OCI-LY3 (cell line): ENCODE measurements around the gene FNDC10.

Experiments used
- H2AFZ ChIP-seq: fragments of 200-600, 300-600 bp; shearing (Covaris generic); 2 replicates; pipeline ENCODE4 v1.6.0; 2014; ENCODE audit warnings: antibody characterized with exemption, low read depth, low read length
- H3K27ac ChIP-seq: fragments of 200-600, 300-600 bp; sonication (generic); 2 replicates; pipeline ENCODE4 v1.5.1; 2014; ENCODE audit warnings: mild to moderate bottlenecking, low read length, moderate library complexity, mixed read lengths
- H3K27me3 ChIP-seq: fragments of 200-600, 300-600 bp; sonication (generic); 2 replicates; pipeline ENCODE4 v1.6.1; 2014; ENCODE audit warnings: low read depth, low read length, mixed read lengths
- H3K36me3 ChIP-seq: fragments of 200-600, 300-600 bp; sonication (generic); replicated peaks from 2 replicates; pipeline ENCODE3; 2014; ENCODE audit warnings: low read depth, low read length, mixed read lengths
- H3K4me1 ChIP-seq: fragments of 300-600, 200-600 bp; sonication (generic); 2 replicates; pipeline ENCODE4 v1.6.1; 2014; ENCODE audit warnings: low read length, mixed read lengths
- H3K4me2 ChIP-seq: fragments of 200-600, 300-600 bp; sonication (generic); 2 replicates; pipeline ENCODE4 v1.6.1; 2014; ENCODE audit warnings: low read length, mixed read lengths
- H3K4me3 ChIP-seq: fragments of 300-600, 200-600 bp; sonication (generic); 2 replicates; pipeline ENCODE4 v1.5.1; 2014; ENCODE audit warnings: antibody characterized with exemption, mild to moderate bottlenecking, low read length, moderate library complexity
- H3K79me2 ChIP-seq: fragments of 300-600, 200-600 bp; shearing (Covaris generic); 2 replicates; pipeline ENCODE4 v1.6.1; 2014; ENCODE audit warnings: mild to moderate bottlenecking, low read length, mixed read lengths
- H3K9ac ChIP-seq: fragments of 300-600, 200-600 bp; shearing (Covaris generic); 2 replicates; pipeline ENCODE4 v1.6.0; 2014; ENCODE audit warnings: mild to moderate bottlenecking, low read length, moderate library complexity
- H3K9me3 ChIP-seq: fragments of 200-600, 300-600 bp; shearing (Covaris generic); 2 replicates; pipeline ENCODE4 v1.6.1; 2014; ENCODE audit warnings: low read length, mixed read lengths; ENCODE audit not compliant: insufficient read depth
- H4K20me1 ChIP-seq: fragments of 200-600, 300-600 bp; sonication (generic); 2 replicates; pipeline ENCODE4 v1.6.1; 2016; ENCODE audit warnings: low read length, mixed read lengths; ENCODE audit not compliant: insufficient read depth
- CTCF ChIP-seq: fragments of 200-600, 300-600 bp; sonication (generic); IDR thresholded peaks from 2 replicates; pipeline ENCODE4 v1.5.1; 2014; ENCODE audit warnings: antibody characterized with exemption, low read length, low read depth
- EZH2phosphoT487 ChIP-seq: fragments of 200-600 bp; shearing (Covaris generic); IDR thresholded peaks from 2 replicates; pipeline ENCODE4 v1.6.1; 2018; ENCODE audit warnings: antibody characterized with exemption, mixed run types, low read depth

The FNDC10 gene

GRCh38 chr1:1578371-1578940, 21.5 kb downstream of the FNDC10 start:
- TF ChIP-seq EZH2phosphoT487 (no peak), CTCF (no peak)
- Histone ChIP-seq H3K9me3 (no peaks in the 10 kb centered on the region), H3K4me3 (no peak overlapping the region), H4K20me1 (no peaks in the 10 kb centered on the region), H3K36me3 (no peaks in the 10 kb centered on the region), H2AFZ (no peak overlapping the region), H3K9ac (no peak overlapping the region), H3K27ac (no peak overlapping the region), H3K79me2 (peaks cover 19% of the 10 kb centered on the region), H3K4me1 (peaks cover 11% of the 10 kb centered on the region), H3K27me3 (no peaks in the 10 kb centered on the region), H3K4me2 (no peak overlapping the region)

DNA sequence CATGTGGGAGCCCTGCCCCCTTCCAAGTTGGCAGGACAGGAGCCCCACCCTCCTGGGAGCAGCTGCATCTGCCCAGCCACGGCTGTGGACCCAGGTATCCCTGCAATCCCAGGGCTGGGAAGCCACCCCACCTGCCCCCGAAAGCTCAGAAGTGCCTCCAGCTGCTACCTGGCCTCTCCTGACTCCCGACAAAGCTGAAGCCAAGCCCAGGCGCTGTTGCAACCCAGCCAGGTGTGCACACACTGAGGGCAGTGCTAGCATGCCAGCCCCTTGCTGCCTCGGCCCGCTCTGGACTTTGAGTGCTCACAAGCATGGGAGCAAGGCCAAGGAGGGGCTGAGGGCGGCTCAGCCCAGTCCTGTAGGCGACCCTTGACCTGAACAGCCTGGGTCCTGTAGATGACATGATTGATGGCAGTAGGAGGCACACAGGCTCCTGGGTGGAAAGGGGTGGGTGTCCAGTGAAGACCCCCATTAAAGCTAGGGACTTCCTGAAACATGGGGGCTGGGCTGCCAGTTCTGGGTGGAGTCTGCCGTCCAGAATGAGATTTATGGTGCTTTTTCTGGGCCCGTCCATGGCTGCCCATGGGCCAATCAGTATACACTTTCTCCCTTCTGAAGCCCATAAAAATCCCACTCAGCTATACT, 22.4 kb downstream of the FNDC10 start:
- no peak overlapping the region for H3K27ac ChIP-seq
- H3K36me3 ChIP-seq = no peaks in the 10 kb centered on the region
- H3K9me3 ChIP-seq = no peaks in the 10 kb centered on the region
- H3K27me3 ChIP-seq = no peaks in the 10 kb centered on the region
- TF ChIP-seq CTCF = no peak
- no peak for TF ChIP-seq EZH2phosphoT487
- H3K4me3 ChIP-seq = no peak overlapping the region
- H2AFZ ChIP-seq = no peak overlapping the region
- no peaks in the 10 kb centered on the region for H4K20me1 ChIP-seq
- no peak overlapping the region for H3K9ac ChIP-seq
- H3K4me2 ChIP-seq = no peak overlapping the region
- peaks cover 28% of the 10 kb centered on the region for H3K79me2 ChIP-seq
- peaks cover 8% of the 10 kb centered on the region for H3K4me1 ChIP-seq

DNA sequence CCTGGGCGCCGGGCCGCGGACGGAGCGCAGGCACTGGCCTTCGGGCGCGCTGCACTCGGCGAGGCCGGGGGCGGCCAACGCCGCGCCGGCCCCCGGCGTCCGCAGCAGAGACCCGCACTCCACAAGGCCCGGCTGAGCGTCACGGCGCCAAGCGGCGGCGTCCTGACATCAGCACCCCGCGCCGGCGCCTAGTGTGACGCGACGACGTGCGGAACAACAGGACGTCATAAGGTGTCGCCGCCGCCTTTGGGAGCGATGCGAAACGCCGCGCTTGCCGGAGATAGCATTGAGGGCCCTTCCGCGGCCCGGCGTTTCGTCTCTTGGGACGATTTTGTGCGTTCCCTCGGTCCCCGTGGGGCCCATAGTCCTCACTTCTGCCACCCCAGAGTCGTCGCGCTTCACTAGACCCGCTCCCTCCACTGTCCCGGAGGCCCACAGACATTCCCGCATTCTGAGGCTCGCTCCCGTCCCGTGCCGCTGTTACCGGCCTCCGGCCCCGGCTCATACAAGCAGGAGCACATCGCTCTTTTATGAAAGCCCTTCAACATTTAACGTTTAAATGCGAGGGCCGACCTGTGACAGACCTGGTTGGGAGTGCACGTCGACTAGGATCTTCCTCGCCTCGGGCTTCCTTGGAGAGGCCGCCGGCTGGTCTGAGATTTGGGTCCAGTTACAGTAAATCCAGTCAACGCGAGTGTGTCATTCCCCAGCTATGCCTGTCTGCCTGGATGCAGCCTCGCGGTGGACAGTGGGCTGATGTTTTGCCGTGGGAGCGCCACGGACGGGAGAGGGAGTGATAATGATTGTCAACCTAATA, 25.0 kb downstream of the FNDC10 start, which contains the start of gene SSU72:
SSU72 (minus strand) TSS at position 143 of the 817 bp plus-strand sequence. CDS start 306 bp downstream, outside the sequence.
- peak within 1 kb of the TSS; percentile 93 for H3K4me3 ChIP-seq
- H4K20me1 ChIP-seq = peaks cover 6% of the 10 kb centered on the region; the same call in 1 of the 2 replicates
- peak within 1 kb of the TSS; percentile 94 for H3K4me2 ChIP-seq
- H3K9ac ChIP-seq = peak within 1 kb of the TSS; percentile 91
- no peak for TF ChIP-seq CTCF
- TF ChIP-seq EZH2phosphoT487 = no peak
- peaks cover 8% of the 10 kb centered on the region for H3K4me1 ChIP-seq
- no peaks in the 10 kb centered on the region for H3K27me3 ChIP-seq
- H3K36me3 ChIP-seq = peaks cover 7% of the 10 kb centered on the region
- peak within 1 kb of the TSS; percentile 73 for H3K27ac ChIP-seq
- H2AFZ ChIP-seq = peak within 1 kb of the TSS; percentile 40; the same call in 1 of the 2 replicates
- no peaks in the 10 kb centered on the region for H3K9me3 ChIP-seq
- H3K79me2 ChIP-seq = peaks cover 54% of the 10 kb centered on the region
